SW480 (cell line): ENCODE measurements around the gene TMEM18.
"Not testable (repeated sequence)": the region's sequence is repeated elsewhere in the genome, so short reads cannot be mapped to it uniquely, and the experiment has no call there.

Source experiments
- DNase-seq: peaks from one replicate; pipeline ENCODE4 v3.0.0-alpha.2; 2016; ENCODE audit warnings: low spot score

Gene TMEM18

DNA sequence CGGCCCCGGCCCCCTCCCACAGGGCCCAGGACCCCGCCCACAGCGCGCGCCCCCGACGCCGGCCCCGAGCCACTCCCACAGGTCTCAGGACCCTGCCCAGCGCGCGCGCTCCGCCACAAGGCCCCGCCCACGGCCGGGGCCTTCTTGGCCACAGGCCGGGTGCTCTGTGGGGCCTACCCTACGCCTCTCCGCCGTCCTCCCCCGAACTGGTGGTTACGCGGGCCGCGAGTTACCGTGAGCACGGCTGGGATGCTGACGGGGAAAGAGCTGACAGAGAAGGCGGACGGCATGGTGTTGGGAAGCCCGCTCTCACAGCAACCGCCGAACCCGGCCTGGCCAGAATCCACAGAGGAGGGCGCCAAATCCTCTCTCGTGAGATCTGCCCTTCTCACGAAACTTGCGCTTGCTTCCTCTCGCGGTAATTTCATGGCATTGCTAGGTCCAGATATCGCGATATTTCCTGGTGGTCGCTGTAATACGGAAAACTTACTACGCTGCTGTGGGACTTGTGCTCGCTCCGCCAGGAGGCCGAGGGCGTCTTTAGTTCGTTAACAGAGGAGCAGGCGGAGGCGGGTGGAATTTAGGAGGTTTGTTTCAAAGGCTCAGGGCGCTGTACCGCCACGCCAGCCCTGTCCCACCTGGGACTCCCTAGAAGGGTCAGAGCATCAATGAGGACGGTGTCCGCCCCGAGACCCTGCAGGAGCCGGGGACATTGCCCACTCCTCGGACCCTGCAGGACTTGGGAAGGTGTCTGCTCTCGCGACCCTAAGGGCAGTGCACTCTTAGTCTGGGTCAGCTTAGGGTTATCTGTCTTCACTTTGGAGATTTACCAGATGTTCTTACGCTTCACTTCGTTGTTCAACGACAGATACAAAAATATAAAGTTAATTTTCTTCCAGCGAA is at the start of gene TMEM18:
Gene TMEM18, minus strand, starts transcription at position 351 of the 903 bp plus-strand sequence. Its CDS starts 61 bp downstream, at position 290.
- DNase-seq = peak; percentile 99

DNA sequence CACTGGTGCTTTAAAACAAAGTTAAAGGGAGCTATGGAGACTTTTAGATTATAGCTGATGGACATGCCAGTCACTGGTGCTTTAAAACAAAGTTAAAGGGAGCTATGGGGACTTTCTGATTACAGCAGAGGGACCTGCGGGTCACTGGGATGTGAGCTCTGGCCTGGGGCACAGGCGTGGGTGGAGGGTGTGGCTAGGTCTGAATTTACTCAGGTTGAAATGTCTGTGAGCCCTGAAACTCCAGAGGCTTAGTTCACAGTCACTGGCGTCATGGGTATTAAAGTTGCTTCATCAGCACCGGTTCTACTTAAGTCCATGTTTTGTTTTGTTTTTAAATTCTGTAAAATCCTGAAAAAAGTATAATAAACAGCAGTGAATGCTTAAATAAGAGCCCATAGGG is 49.0 kb upstream of the TMEM18 start:
- DNase-seq = peak; percentile 38

DNA sequence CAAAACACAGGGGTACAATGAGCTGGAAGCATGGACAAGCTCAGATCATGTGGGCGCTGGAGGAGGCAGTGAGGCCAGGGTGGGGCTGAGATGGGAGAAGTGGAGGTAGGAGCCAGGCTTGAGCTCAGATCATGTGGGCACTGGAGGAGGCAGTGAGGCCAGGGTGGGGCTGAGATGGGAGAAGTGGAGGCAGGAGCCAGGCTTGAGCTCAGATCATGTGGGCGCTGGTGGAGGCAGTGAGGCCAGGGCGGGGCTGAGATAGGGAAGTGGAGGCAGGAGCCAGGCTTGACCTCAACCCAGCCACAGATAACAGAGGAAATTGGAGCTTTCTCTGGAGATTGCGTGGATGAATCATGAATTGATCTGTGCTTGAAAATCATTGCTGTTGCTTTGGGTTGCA is 48.3 kb upstream of the TMEM18 start:
- no peak for DNase-seq

DNA sequence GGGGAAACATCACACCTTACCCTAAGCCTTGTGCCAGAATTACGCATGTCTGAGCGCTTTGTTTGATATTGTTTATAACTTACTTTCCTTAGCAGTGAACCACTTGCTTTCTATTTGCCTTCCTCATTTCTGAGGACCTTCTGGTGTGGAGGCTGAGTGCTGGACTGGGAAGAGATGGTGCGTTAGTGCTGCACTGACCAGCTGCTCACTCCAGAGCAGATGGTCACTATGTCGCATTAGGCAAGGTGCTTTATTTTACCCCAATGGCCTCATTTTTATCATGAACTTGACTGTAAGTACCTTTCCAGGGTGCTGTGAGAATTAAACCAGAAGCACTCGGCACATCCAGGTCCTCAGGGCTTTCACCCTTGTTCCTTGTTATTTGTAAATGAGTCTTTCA is 46.6 kb upstream of the TMEM18 start:
- no peak for DNase-seq

DNA sequence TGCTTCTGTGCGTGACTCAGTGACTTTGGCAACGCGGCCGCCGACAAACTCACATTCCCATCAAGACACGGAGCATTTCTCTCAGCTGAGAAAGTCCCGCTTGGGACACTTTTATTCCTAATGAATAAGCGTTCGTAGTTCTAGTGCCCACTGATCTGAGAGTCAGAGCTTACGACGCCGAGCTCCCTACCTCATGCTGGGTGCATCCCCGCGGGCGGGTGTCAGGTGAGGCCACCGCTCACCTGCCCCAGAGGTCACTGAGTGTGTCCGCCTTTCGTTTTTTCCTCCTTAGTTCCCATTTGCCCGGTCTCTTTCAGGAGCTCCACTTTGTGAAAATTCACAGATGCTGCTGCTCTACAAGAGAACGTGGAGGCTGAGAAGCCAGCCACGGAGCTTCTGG is 43.6 kb upstream of the TMEM18 start:
- DNase-seq = no peak

DNA sequence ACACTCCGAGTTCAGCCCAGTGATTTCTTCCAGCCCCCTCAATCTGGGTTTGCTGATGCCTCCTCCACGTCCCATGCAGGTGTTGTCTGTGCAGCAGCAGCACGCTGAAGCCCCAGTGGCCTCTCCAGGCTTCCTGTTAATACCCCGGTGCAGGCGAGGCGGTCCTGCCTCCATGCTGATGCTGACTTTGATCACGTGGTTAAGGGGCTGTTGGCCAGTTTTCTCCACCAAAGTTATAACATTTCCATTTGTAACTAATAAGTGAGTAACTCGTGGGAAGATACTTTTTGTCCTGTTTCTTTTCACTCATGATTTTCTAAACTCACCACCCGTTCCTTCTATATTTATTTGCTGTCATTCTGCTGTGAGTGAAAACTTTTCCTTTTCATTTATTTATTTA is 42.5 kb upstream of the TMEM18 start:
- no peak for DNase-seq

DNA sequence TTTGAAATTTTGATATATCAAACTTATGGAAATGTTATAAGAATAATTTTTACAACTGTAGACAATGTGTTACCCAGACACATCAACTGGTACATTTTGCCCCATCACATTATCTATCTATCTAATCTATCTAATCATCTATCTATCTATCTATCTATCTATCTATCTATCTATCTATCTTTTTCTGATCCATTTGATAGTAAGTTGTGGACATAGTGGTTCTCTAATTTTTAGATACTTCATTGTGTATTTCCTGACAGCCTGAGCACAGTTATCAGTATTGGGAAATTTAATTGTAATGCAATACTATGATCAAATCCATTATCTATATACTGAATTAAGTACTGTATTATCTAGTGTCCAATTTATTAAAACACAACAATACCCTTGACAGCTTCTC is 42.0 kb upstream of the TMEM18 start:
- no peak for DNase-seq

DNA sequence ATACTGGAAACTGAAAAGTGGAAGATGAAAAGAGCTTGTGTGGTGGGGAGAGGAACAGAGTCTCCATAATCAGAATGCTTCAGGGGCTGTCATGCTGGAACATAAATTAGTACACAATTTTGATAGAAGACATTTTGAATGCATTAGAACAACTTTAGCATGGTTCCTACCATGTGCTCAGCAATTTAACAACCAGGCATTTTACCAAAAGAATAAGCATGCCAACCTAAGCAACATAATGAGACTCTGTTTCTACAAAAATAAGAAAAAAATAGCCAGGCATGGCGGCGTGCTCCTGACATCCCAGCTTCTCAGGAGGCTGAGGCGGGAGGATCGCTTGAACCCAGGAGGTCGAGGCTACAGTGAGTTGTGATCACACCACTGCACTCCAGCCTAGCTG is 40.5 kb upstream of the TMEM18 start:
- DNase-seq = no peak

DNA sequence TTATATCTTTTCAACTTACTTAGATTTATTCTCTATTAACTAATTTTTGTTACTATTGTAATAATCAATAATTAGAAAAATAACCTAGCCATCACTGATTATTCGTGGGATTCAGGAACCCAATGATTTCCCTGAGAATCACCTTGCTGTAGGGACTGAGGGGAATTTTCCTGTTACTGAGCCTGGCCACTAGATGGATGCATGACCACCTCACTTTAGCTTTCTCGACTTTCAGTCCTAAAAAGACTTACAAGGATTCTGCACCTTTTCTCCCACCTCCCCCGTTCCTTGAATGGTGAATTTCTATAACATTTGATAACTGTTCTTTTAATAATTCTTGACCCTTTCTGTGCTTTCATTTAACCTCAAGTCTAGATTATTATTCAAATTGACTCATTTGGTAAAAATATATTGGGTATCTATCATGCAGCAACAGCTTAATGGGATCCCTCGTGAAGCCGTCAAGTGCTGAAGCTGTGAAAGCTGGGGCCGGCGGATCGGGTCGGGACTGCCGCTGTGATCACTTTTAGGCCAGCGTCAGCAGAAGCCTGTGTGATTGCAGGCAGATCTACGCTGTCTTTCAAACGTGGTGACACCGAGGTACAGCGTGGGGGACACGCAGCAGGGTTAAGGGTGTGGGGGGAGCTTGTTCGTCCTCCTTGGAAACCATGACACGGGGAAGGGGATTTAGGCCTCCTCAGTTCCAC is 38.8 kb upstream of the TMEM18 start:
- DNase-seq = no peak

DNA sequence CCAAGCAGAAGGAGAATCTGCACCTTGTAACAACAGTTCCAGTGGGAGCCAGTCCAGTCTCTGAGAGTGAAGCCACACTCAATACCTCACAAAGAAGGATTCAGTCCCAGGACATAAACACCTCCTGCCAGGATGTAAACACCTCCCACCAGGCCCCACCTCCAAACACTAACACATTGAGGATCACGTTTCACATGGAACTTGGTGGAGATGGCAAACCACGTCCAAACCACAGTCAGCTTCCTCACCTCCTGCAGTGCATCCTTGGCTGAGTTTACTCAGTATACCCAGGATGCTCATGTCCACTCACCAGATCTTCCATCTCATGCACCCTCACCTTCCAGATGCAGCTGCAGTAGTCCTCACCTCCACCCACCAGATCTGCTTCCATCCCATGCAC is 37.8 kb upstream of the TMEM18 start:
- no peak for DNase-seq

DNA sequence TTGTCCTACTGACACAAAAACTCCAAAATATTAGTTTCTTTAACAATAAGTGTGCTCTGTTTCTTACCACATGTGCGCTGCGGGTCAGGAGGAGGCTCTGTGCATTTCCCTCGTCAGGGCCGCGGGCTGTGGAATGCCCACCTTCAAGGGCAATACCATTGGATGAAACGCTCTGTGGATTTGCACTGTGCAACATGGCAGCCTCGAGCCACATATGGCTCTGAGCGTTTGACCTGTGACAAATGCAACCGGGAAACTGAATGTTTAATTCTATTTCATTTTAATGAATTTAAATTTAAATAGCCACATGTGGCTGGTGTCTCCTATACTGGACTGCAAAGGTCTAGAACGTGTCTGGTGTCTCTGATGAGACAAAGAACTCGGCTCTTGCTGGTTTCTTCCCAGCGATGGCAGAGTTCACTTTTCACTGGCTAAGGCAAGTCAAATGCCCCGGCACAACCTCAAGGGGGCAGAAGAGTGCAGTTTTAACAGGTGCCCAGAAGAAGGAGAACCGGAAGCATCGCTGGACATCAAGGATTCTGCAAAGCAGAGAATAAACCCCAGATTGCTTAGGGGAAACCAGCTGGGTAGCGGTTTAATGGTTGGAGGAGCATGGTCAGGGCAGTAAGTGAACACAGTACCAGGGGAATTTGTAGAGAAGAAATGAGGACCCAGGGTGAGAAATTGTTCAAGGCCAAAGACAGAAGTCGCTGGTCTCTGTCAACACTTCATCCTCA is 37.0 kb upstream of the TMEM18 start:
- DNase-seq = peak; percentile 55

DNA sequence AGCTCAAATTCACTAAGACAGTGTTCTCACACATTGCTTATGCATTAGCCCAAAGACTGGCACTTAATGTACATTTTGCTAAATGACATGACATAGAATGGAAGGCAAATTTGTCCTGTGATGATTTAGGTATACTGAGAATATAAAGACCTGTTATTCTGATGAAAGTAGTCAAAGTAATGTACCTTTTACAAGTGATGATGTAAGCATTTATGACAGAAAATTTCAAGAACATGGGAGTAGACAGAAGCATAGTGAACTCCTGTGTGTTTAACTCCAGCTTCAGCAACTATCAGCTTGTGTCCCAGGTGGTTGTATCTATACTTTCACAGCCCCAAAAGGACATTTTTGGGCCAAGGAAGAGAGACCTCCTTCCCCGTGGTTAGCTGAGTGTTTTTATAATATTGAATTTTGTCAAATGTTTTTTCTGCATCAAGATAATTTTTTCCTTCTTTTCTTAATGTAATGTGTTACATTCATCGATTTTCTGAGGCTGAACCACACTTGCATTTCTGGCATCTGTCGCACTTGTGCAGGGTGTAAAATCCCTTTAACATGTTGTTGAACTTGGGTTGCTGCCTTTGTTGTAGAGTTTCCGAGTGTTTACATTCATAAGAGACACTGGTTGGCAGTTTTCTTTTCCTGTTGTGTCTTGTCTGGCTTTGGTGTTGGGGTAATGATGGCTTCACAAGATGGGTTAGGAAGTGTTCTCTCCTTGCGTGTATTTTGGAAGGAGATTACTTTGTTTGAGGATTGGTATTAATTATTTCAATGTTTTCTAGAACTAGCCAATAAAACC is 33.9 kb upstream of the TMEM18 start:
- DNase-seq = no peak

DNA sequence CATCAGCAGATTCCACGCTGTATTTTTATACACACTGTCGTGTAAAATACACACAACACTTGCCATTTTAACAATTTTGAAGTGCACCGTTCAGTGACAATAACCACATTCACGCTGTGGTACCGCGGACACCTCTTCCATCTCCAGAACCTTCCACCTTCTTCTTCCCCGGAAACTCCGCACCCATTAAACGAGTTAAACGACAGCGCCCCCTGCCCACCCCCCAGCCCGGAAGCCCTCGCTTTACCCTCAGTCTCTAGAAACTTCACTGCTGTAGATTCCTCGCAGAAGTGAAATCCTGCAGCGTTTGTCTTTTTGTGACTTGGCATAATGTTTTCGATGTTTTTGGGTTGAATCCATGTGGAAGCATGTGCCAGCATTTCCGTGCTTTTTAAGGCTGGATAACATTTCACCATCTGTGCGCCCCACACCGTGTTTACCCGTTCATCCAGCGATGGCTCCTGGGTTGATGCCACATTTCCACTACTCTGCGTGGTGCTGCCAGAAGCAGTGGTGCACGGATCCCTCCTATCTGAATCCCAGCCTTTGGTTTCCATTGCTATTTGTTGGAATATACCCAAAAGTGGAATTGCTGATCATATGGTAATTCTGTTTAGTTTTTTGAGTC is 32.0 kb upstream of the TMEM18 start:
- no peak for DNase-seq

DNA sequence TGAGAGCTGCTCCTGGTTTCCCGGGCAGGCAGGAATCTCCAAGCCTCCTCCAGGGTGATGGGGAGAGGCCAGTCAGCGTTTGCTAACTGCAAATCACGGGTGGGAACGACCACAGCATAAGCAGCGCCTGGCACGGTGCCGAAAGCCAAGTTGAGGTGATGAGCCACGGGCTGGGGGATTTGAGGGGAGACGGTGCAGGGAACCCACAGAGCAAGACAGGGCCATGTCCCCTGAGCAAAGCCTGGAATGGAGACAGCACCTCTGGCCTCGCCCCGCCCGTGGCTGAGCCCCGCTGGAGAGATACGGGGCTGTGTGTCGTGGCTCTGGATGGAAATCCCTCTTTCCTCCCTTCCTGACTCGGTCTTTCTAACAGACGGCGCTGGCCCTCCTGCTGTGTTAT is 31.5 kb upstream of the TMEM18 start:
- DNase-seq = no peak

DNA sequence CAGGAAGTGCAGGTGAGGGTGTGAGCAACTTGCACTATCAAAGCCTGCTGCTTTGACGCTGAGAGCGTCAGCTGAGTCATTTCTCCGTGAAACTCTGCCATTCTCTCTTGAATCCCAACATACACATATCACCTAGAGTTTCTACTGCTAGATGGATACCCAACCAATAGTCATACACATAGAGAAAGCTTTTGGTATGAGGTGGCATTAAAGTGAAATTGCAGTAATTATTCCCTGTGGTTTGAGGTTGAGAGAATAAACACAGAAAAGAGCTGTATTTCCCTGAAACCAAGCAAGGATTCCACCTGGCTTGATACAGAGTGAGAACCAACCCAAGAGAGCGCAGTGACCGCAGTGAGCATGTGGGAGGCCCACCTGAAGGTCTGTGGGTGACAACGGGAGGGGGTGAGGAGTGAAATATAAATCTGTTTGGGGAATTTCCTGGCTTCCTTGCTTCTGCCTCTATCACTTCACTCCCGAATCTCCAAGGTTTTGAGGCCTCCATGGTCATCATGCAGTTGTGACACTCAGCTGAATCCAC is 28.8 kb upstream of the TMEM18 start:
- peak; percentile 61 for DNase-seq

DNA sequence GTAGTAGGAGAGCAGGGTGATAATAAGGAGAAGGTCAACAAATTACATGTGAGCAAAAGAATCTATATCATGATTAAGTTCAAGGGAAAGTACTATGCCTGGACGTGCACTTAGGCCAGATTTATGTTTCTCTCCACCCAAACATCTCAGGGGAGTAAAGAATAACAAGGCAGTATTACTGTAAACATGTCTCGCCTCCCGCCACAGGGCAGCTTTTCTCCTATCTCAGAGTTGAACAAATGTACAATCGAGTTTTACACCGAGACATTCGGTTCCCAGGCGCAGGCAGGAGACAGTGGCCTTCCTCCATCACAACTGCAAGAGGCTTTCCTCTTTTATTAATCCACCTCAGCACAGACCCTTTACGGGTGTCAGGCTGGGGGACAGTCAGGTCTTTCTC is 25.6 kb upstream of the TMEM18 start:
- DNase-seq = not testable (repeated sequence)

DNA sequence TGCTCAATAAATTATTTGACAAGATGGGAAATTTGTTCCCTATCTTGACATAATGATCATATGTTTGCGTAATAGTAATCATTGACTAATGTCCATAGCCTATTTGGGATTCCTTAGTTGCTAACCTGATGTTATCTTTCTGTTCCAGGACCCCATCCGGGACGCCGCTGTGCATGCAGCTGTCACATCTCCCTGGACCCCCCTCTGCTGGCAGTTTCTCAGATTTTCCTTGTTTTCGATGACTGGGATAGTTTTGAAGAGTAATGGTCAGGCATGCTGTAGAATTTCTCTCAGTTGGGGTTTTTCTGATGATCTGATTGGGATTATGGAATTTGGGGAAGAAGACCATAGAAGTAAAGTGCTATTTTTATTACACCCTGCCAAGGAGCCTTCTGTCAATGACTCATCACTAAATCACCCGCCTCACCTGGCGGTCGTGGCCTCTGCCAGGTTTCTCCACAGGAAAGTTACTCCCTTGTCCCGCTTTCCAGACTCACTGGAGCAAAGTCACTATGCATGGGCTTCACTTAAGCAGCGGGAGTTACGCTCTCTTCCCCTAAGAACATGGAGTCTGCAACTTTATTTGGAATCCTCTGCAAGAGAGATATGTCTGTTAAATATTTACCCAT is 19.9 kb upstream of the TMEM18 start:
- no peak for DNase-seq

DNA sequence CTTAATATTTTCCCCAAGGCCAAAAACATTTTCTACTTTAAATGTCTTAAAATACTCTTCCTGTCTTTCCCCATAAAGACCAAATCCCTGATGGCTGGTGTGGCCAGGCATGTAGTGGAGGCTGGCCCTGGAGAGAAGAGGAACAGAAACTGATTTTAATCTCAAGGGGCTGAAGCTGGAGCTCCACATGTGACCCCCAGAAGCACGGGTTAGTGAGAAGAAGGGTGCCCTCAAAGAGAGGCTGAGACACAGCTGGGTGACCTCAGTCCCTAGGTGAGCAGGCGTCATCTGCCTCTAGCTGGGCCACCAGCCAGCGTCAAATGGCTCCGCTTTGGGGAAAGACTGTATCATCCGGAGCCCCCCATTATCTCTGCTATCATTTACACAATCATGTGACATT is 19.3 kb upstream of the TMEM18 start:
- DNase-seq = no peak

DNA sequence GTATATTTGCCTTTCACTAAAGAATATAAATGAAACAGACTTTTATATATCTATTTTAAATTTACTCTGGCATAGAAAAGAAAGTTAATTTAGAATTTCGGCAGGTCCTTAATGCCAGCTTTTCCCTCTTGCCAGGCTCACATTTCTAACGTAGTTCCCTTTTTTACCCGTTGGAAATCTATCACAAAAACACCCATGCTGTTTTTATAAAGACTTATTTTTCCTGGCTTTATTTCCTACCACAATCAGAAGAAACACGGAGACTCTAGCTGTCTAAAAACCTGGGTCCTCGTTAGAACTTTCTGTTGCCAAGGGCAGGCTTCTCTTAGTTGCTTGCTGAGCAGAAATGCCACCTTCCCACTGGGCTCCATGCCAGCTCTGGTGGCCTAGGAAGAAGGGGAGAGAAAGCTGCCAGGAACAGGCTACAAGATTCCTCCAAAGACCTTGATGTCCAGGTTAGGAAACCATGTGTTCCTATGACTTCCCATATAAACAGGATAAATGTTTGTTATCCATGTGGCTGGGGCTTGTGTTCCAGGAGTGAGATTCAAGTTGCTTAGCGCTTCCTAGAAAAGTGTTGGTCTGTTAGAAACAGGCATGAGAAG is 17.8 kb upstream of the TMEM18 start:
- no peak for DNase-seq

DNA sequence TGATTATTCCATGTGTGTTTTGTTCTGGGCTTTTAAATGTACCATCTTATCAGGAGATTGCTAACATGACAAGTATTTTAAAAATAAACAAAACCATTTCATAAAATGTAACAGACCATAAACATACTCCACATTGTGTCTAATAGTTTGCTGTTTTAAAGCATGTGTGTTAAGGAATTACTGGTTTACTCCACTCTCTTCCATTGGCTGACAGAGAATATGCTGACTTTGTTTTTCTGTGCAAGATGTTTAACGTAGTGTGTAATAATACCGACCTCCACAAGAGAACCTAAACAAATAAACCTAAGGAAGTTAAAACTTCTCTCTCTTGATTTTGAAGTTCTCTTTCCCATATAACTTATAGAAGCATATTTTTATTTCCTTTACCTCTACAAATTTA is 17.0 kb upstream of the TMEM18 start:
- DNase-seq = no peak
